Measurements from ENCODE around the gene FLT3.
"Not testable (repeated sequence)": the region's sequence is repeated elsewhere in the genome, so short reads cannot be mapped to it uniquely, and the experiment has no call there.

The FLT3 gene

GRCh38 chr13:28099396-28100149, 803 bp downstream of the FLT3 start:
- no peak for DNase-seq

GRCh38 chr13:28097503-28097902, 2.9 kb downstream of the FLT3 start:
- no peak for DNase-seq

GRCh38 chr13:28094306-28094705, 6.1 kb downstream of the FLT3 start:
- DNase-seq = no peak

GRCh38 chr13:28093881-28094280, 6.5 kb downstream of the FLT3 start:
- DNase-seq = no peak

- no peak for DNase-seq
Measured at GRCh38 chr13:28092431-28092830, 7.9 kb downstream of the FLT3 start.

- no peak for DNase-seq
Measured at GRCh38 chr13:28089065-28089464, 11.3 kb downstream of the FLT3 start.

- DNase-seq = not testable (repeated sequence)
Measured at GRCh38 chr13:28077820-28078219, 22.6 kb downstream of the FLT3 start.

GRCh38 chr13:28077231-28077630, 23.1 kb downstream of the FLT3 start:
- no peak for DNase-seq

- DNase-seq = no peak
Measured at GRCh38 chr13:28071424-28071823, 29.0 kb downstream of the FLT3 start.

- DNase-seq = no peak
Measured at GRCh38 chr13:28067491-28067890, 32.9 kb downstream of the FLT3 start.

GRCh38 chr13:28058866-28059613, 41.3 kb downstream of the FLT3 start:
- peak; percentile 23 for DNase-seq

- no peak for DNase-seq
Measured at GRCh38 chr13:28056970-28057712, 43.2 kb downstream of the FLT3 start.

- DNase-seq = no peak
Measured at GRCh38 chr13:28056426-28056825, 44.0 kb downstream of the FLT3 start.

GRCh38 chr13:28055357-28055756, 45.0 kb downstream of the FLT3 start:
- DNase-seq = no peak

- no peak for DNase-seq
Measured at GRCh38 chr13:28052945-28053344, 47.4 kb downstream of the FLT3 start.

- no peak for DNase-seq
Measured at GRCh38 chr13:28049880-28050875, 50.2 kb downstream of the FLT3 start.

GRCh38 chr13:28049215-28049614, 51.2 kb downstream of the FLT3 start:
- DNase-seq = no peak

- DNase-seq = no peak
Measured at GRCh38 chr13:28048768-28049167, 51.6 kb downstream of the FLT3 start.

GRCh38 chr13:28047757-28048388, 52.5 kb downstream of the FLT3 start:
- no peak for DNase-seq

- DNase-seq = no peak
Measured at GRCh38 chr13:28046981-28047380, 53.4 kb downstream of the FLT3 start.

- no peak for DNase-seq
Measured at GRCh38 chr13:28045861-28046260, 54.5 kb downstream of the FLT3 start.

GRCh38 chr13:28044608-28045007, 55.8 kb downstream of the FLT3 start:
- DNase-seq = no peak
